Measurements from ENCODE around the gene GPR61.

The GPR61 gene

GRCh38 chr1:109497449-109498160, 42.1 kb upstream of the GPR61 start:
- no peak overlapping the region for H3K4ac ChIP-seq (ENCODE audit: low read depth in 1 of 2, low read length in 2 of 2)
- no peaks in the 10 kb centered on the region for H3K27me3 ChIP-seq (ENCODE audit: control insufficient read depth in 1 of 2, insufficient read depth in 1 of 2, low read length in 2 of 2)
- peaks cover 24 to 42% of the 10 kb centered on the region in 2 experiments for H3K36me3 ChIP-seq (ENCODE audit: control insufficient read depth in 1 of 2, insufficient read depth in 2 of 2, low read depth in 1 of 2, low read length in 2 of 2)
- no peak overlapping the region for H2AK5ac ChIP-seq (ENCODE audit: low read length, severe bottlenecking)
- H4K91ac ChIP-seq (ENCODE audit: low read length): no peak overlapping the region
- no peak for DNase-seq
- no peak overlapping the region for H2BK15ac ChIP-seq (ENCODE audit: low read depth, poor library complexity, severe bottlenecking)
- no peak overlapping the region for H2BK5ac ChIP-seq (ENCODE audit: low read depth, low read length, poor library complexity, severe bottlenecking)
- WGBS: 82% methylated on average over 9 of the region's 9 CpGs
- no peak overlapping the region for H3K9ac ChIP-seq (ENCODE audit: low read length)
- H3K23ac ChIP-seq (ENCODE audit: low read length in 2 of 2): no peak overlapping the region
- no peaks in the 10 kb centered on the region for H3K9me3 ChIP-seq (ENCODE audit: control insufficient read depth, low read length)
- H3K14ac ChIP-seq (ENCODE audit: low read length in 2 of 2): no peak overlapping the region
- no peak overlapping the region for H3K18ac ChIP-seq (ENCODE audit: low read depth in 1 of 2, low read length in 2 of 2)
- no peak overlapping the region for H4K8ac ChIP-seq (ENCODE audit: low read length)
- no peak overlapping the region for H2BK12ac ChIP-seq (ENCODE audit: low read length in 2 of 2)
- no peak overlapping the region for H3K4me3 ChIP-seq (ENCODE audit: insufficient read depth in 1 of 2, low read depth in 1 of 2, low read length in 2 of 2)
- H2AFZ ChIP-seq (ENCODE audit: low read depth, low read length): no peak overlapping the region
- no peak overlapping the region for H3K4me2 ChIP-seq (ENCODE audit: low read length, poor library complexity, severe bottlenecking)
- H3K27ac ChIP-seq (ENCODE audit: low read length, poor library complexity, severe bottlenecking): no peak overlapping the region
- peaks cover 35% of the 10 kb centered on the region for H3K4me1 ChIP-seq (ENCODE audit: control insufficient read depth, insufficient read depth, low read depth, low read length)
- H3K79me1 ChIP-seq (replicated peaks; ENCODE audit: low read length, poor library complexity, severe bottlenecking): peaks cover 32% of the 10 kb centered on the region
- no peak overlapping the region for H2BK120ac ChIP-seq (ENCODE audit: low read depth, low read length)

DNA sequence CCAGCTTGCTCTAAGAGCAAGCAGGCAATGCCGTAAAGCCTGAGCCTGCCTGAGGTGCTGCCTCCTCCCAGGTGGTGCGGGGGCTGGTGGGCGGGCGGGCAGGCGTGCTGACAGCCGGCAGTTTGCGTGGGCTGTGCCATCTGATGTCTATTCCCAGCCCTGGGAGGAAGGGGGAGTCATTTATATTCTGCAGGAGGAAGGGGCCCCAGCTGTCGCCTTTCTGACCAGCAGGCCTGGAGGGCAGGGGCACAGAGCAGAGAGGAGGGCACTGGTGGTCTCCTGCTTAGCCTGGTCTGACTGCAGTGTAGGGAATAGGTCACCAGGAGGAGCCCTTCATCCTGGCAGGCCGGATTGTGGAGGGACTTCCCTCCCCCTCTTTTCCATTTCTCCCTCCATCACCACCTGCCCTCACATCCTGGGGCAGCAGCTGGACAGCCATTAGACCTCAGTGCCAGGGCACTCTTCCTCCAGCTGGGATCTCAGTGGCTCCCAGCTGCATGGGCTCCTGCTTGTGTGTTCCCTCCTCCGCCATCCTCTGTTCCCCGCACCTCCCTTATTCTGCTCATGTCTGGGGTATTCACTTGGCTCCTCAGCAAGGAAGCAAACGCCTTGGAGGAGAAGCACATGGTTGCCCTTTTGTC, 41.4 kb upstream of the GPR61 start:
- Histone ChIP-seq H3K9me3 (ENCODE audit: control insufficient read depth, low read length) (no peaks in the 10 kb centered on the region), H3K9ac (ENCODE audit: low read length) (no peak overlapping the region), H3K23ac (ENCODE audit: low read length in 2 of 2) (no peak overlapping the region), H4K8ac (ENCODE audit: low read length) (no peak overlapping the region), H3K14ac (ENCODE audit: low read length in 2 of 2) (no peak overlapping the region), H4K91ac (ENCODE audit: low read length) (no peak overlapping the region), H3K27ac (ENCODE audit: low read length, poor library complexity, severe bottlenecking) (no peak overlapping the region), H2AK5ac (ENCODE audit: low read length, severe bottlenecking) (no peak overlapping the region), H3K4ac (ENCODE audit: low read depth in 1 of 2, low read length in 2 of 2) (no peak overlapping the region), H3K18ac (ENCODE audit: low read depth in 1 of 2, low read length in 2 of 2) (no peak overlapping the region), H3K4me3 (ENCODE audit: insufficient read depth in 1 of 2, low read depth in 1 of 2, low read length in 2 of 2) (no peak overlapping the region), H2BK12ac (ENCODE audit: low read length in 2 of 2) (no peak overlapping the region), H3K4me1 (ENCODE audit: control insufficient read depth, insufficient read depth, low read depth, low read length) (peaks cover 35% of the 10 kb centered on the region), H2BK15ac (ENCODE audit: low read depth, poor library complexity, severe bottlenecking) (no peak overlapping the region), H3K36me3 (ENCODE audit: control insufficient read depth in 1 of 2, insufficient read depth in 2 of 2, low read depth in 1 of 2, low read length in 2 of 2) (peaks cover 24 to 42% of the 10 kb centered on the region in 2 experiments), H2BK120ac (ENCODE audit: low read depth, low read length) (no peak overlapping the region), H2BK5ac (ENCODE audit: low read depth, low read length, poor library complexity, severe bottlenecking) (no peak overlapping the region), H3K27me3 (ENCODE audit: control insufficient read depth in 1 of 2, insufficient read depth in 1 of 2, low read length in 2 of 2) (no peaks in the 10 kb centered on the region), H2AFZ (ENCODE audit: low read depth, low read length) (no peak overlapping the region), H3K4me2 (ENCODE audit: low read length, poor library complexity, severe bottlenecking) (no peak overlapping the region), H3K79me1 (replicated peaks; ENCODE audit: low read length, poor library complexity, severe bottlenecking) (peaks cover 32% of the 10 kb centered on the region)
- peak; percentile 61 for DNase-seq
- 87% methylated on average over 11 of the region's 12 CpGs for WGBS

GRCh38 chr1:109499081-109499480, 40.6 kb upstream of the GPR61 start:
- H4K91ac ChIP-seq (ENCODE audit: low read length): peak overlapping the region; percentile 11
- DNase-seq: no peak
- peak overlapping the region in 1 of 2 experiments; percentile 57 for H2BK12ac ChIP-seq (ENCODE audit: low read length in 2 of 2)
- no peak overlapping the region for H2BK15ac ChIP-seq (ENCODE audit: low read depth, poor library complexity, severe bottlenecking)
- H2AK5ac ChIP-seq (ENCODE audit: low read length, severe bottlenecking): peak overlapping the region; percentile 16
- no peak overlapping the region for H3K4ac ChIP-seq (ENCODE audit: low read depth in 1 of 2, low read length in 2 of 2)
- no peak overlapping the region for H3K4me2 ChIP-seq (ENCODE audit: low read length, poor library complexity, severe bottlenecking)
- H3K18ac ChIP-seq (ENCODE audit: low read depth in 1 of 2, low read length in 2 of 2): no peak overlapping the region
- peak overlapping the region in 1 of 2 experiments; percentile 60 for H3K23ac ChIP-seq (ENCODE audit: low read length in 2 of 2)
- peaks cover 35% of the 10 kb centered on the region for H3K4me1 ChIP-seq (ENCODE audit: control insufficient read depth, insufficient read depth, low read depth, low read length)
- peak overlapping the region; percentile 79 for H3K27ac ChIP-seq (ENCODE audit: low read length, poor library complexity, severe bottlenecking)
- no peaks in the 10 kb centered on the region for H3K27me3 ChIP-seq (ENCODE audit: control insufficient read depth in 1 of 2, insufficient read depth in 1 of 2, low read length in 2 of 2)
- no peak overlapping the region for H2BK120ac ChIP-seq (ENCODE audit: low read depth, low read length)
- H2AFZ ChIP-seq (ENCODE audit: low read depth, low read length): no peak overlapping the region
- peaks cover 32% of the 10 kb centered on the region for H3K79me1 ChIP-seq (replicated peaks; ENCODE audit: low read length, poor library complexity, severe bottlenecking)
- H2BK5ac ChIP-seq (ENCODE audit: low read depth, low read length, poor library complexity, severe bottlenecking): no peak overlapping the region
- H3K14ac ChIP-seq (ENCODE audit: low read length in 2 of 2): peak overlapping the region in 1 of 2 experiments; percentile 80
- no peak overlapping the region for H3K4me3 ChIP-seq (ENCODE audit: insufficient read depth in 1 of 2, low read depth in 1 of 2, low read length in 2 of 2)
- H3K36me3 ChIP-seq (ENCODE audit: control insufficient read depth in 1 of 2, insufficient read depth in 2 of 2, low read depth in 1 of 2, low read length in 2 of 2): peaks cover 24 to 42% of the 10 kb centered on the region in 2 experiments
- H3K9me3 ChIP-seq (ENCODE audit: control insufficient read depth, low read length): no peaks in the 10 kb centered on the region
- peak overlapping the region; percentile 19 for H3K9ac ChIP-seq (ENCODE audit: low read length)
- H4K8ac ChIP-seq (ENCODE audit: low read length): no peak overlapping the region
- WGBS: 70% methylated on average over 3 of the region's 7 CpGs

GRCh38 chr1:109499661-109500536, 39.8 kb upstream of the GPR61 start:
- H3K36me3 ChIP-seq (ENCODE audit: control insufficient read depth in 1 of 2, insufficient read depth in 2 of 2, low read depth in 1 of 2, low read length in 2 of 2): peaks cover 24 to 42% of the 10 kb centered on the region in 2 experiments
- H3K14ac ChIP-seq (ENCODE audit: low read length in 2 of 2): no peak overlapping the region
- no peak overlapping the region for H2BK15ac ChIP-seq (ENCODE audit: low read depth, poor library complexity, severe bottlenecking)
- H2BK5ac ChIP-seq (ENCODE audit: low read depth, low read length, poor library complexity, severe bottlenecking): no peak overlapping the region
- no peak overlapping the region for H3K4me2 ChIP-seq (ENCODE audit: low read length, poor library complexity, severe bottlenecking)
- peak overlapping the region; percentile 5 for H4K91ac ChIP-seq (ENCODE audit: low read length)
- H3K9ac ChIP-seq (ENCODE audit: low read length): no peak overlapping the region
- H4K8ac ChIP-seq (ENCODE audit: low read length): no peak overlapping the region
- no peak overlapping the region for H3K4ac ChIP-seq (ENCODE audit: low read depth in 1 of 2, low read length in 2 of 2)
- no peak overlapping the region for H3K4me3 ChIP-seq (ENCODE audit: insufficient read depth in 1 of 2, low read depth in 1 of 2, low read length in 2 of 2)
- no peak overlapping the region for H2BK120ac ChIP-seq (ENCODE audit: low read depth, low read length)
- no peak overlapping the region for H3K23ac ChIP-seq (ENCODE audit: low read length in 2 of 2)
- H3K79me1 ChIP-seq (replicated peaks; ENCODE audit: low read length, poor library complexity, severe bottlenecking): peaks cover 31% of the 10 kb centered on the region
- H3K9me3 ChIP-seq (ENCODE audit: control insufficient read depth, low read length): no peaks in the 10 kb centered on the region
- WGBS: 60% methylated on average over 4 of the region's 4 CpGs
- no peak overlapping the region for H2AFZ ChIP-seq (ENCODE audit: low read depth, low read length)
- H3K4me1 ChIP-seq (ENCODE audit: control insufficient read depth, insufficient read depth, low read depth, low read length): peaks cover 34% of the 10 kb centered on the region
- H2AK5ac ChIP-seq (ENCODE audit: low read length, severe bottlenecking): peak overlapping the region; percentile 68
- peak overlapping the region in 1 of 2 experiments; percentile 21 for H2BK12ac ChIP-seq (ENCODE audit: low read length in 2 of 2)
- peak overlapping the region; percentile 76 for H3K27ac ChIP-seq (ENCODE audit: low read length, poor library complexity, severe bottlenecking)
- no peak overlapping the region for H3K18ac ChIP-seq (ENCODE audit: low read depth in 1 of 2, low read length in 2 of 2)
- peak; percentile 69 for DNase-seq
- no peaks in the 10 kb centered on the region for H3K27me3 ChIP-seq (ENCODE audit: control insufficient read depth in 1 of 2, insufficient read depth in 1 of 2, low read length in 2 of 2)

Data from mesenchymal stem cell (in vitro differentiated cells and primary cell).